ENCODE results near the gene PSEN1. TPM values are rescaled to one million over a fixed set of nuclear protein-coding genes. Genes with fewer than 3 reads are reported as not detected.

Gene PSEN1
- total and polyA plus RNA-seq, 2 of the 8 experiments (the other 6 are each of a cell fraction or from before 2014, with no cell fraction given), result 10.1 to 38.7 TPM

DNA sequence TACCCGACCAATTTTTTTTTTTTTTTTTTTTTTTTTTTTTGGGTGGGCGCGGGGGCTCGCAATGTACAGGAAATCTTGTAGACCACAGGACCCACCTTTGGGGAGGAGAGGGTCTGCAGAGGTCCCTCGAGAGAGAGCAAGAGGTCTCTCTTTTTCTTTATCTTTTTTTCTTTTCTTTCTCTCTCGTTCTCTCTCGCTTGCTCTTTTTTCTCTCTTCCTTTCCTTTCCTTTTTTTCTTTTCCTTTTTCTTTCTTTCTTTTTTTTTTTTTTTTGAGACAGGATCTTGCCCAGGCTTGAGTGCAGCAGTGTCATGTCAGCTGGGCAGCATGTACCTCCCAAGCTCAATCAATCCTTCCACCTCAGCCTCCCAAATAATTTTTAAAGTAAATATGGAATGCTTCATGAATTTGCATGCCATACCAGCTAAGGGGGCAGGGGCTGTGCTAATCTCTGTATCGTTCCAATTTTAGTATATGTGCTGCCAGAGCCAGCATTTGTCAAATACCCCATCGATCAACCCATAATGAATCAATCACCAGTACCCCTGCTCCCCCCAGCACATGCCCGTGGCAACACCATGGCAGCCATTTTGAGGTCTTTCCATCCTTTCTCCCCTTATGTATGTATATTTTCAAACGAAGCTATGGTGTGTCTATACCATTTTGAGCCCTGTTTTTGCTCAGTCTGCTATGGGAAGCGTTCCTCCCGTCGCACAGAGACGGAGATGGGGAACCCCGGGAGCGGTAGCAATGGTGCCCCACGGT, 110.3 kb downstream of the PSEN1 start:
- no peak overlapping the region for H4K5ac ChIP-seq (ENCODE audit: insufficient read length, low read depth, low read length)
- no peak for DNase-seq (ENCODE audit: low read depth in 1 of 2, low spot score in 2 of 2)
- H3K14ac ChIP-seq (ENCODE audit: insufficient read length), result no peak overlapping the region
- peaks cover 0 to 3% (median 1%) of the 10 kb centered on the region in 4 experiments; a peak in 2 of 8 replicates for H3K36me3 ChIP-seq (ENCODE audit: control insufficient read depth in 2 of 4, insufficient read depth in 4 of 4, low read length in 3 of 4)
- H3K4me2 ChIP-seq (ENCODE audit: insufficient read depth in 1 of 2, low read depth in 2 of 2, low read length in 2 of 2), result peak overlapping the region; percentile 61 to 76; a peak in 1 of 4 replicates
- H2BK120ac ChIP-seq (replicated peaks; ENCODE audit: low read depth, low read length), result no peak overlapping the region
- no peak for FAIRE-seq
- no peak overlapping the region for H4K91ac ChIP-seq (replicated peaks; ENCODE audit: insufficient read length, low read length)
- peaks cover 0 to 7% (median 3%) of the 10 kb centered on the region in 4 experiments; a peak in 4 of 7 replicates for H3K4me1 ChIP-seq (replicated peaks in 1 of 4; ENCODE audit: control insufficient read depth in 3 of 4, insufficient read depth in 4 of 4, low read length in 3 of 4)
- no peak overlapping the region for H2BK20ac ChIP-seq (ENCODE audit: low read length)
- H3K23ac ChIP-seq (ENCODE audit: insufficient read length), result no peak overlapping the region
- CTCF ChIA-PET (ENCODE audit: partially characterized antibody), result interaction anchor here (0.6 to 1.0 kb wide), 2 partner anchors 24 to 170 kb away, joined by 3 read pairs; no protein-coding TSS in a partner anchor
- H3K23me2 ChIP-seq (ENCODE audit: low read depth, low read length), result no peaks in the 10 kb centered on the region; the same call in 1 of the 2 replicates
- H4K20me1 ChIP-seq (replicated peaks in 1 of 2; ENCODE audit: control insufficient read depth in 1 of 2, insufficient read depth in 2 of 2, low read length in 2 of 2), result no peaks in the 10 kb centered on the region
- no peak overlapping the region for H2BK15ac ChIP-seq (ENCODE audit: low read length)
- H4K8ac ChIP-seq (ENCODE audit: extremely low read depth, insufficient read depth, low read length), result no peak overlapping the region
- H3K27ac ChIP-seq (ENCODE audit: low read depth, low read length), result no peak overlapping the region
- no peak overlapping the region for H2AK5ac ChIP-seq (ENCODE audit: low read depth, low read length)
- no peaks in the 10 kb centered on the region for H3K27me3 ChIP-seq (replicated peaks in 1 of 4; ENCODE audit: control insufficient read depth in 3 of 4, extremely low read depth in 1 of 4, insufficient read depth in 3 of 4, low read length in 3 of 4)
- H3K56ac ChIP-seq (replicated peaks; ENCODE audit: insufficient read length, low read depth, low read length), result no peak overlapping the region
- POLR2A ChIA-PET (ENCODE audit: partially characterized antibody), result interaction anchor here (0.7 to 1.4 kb wide), 6 partner anchors 9 to 86 kb away, joined by 3 to 4 read pairs (median 3); no protein-coding TSS in a partner anchor
- H3K18ac ChIP-seq (ENCODE audit: extremely low read depth, low read length), result no peak overlapping the region; the same call in 1 of the 2 replicates
- no peak overlapping the region for H3K4ac ChIP-seq (replicated peaks; ENCODE audit: insufficient read length, low read depth, low read length)
- H3K9ac ChIP-seq (replicated peaks in 1 of 4; ENCODE audit: extremely low read depth in 1 of 4, low read depth in 3 of 4, low read length in 3 of 4), result no peak overlapping the region
- peaks cover 2% of the 10 kb centered on the region; the same call in 1 of the 2 replicates for H3K79me1 ChIP-seq (ENCODE audit: low read depth, low read length)
- 0 out of 2 replicates have a peak overlapping the region, but pooled peaks have one; percentile 17 for H2BK12ac ChIP-seq (ENCODE audit: low read depth, low read length)
- H3K4me3 ChIP-seq (ENCODE audit: extremely low read depth in 1 of 4, insufficient read depth in 2 of 4, low read depth in 3 of 4, low read length in 4 of 4), result peak overlapping the region in 2 of 4 experiments; percentile 54 to 58; a peak in 3 of 8 replicates
- 80 to 82% methylated on average over 1 to 18 of the region's 18 CpGs for WGBS, 2 experiments (ENCODE audit: extremely low coverage in 1 of 2, insufficient coverage in 1 of 2, insufficient read length in 1 of 2, insufficient replicate concordance in 2 of 2, low coverage in 1 of 2, low lambda C conversion rate in 2 of 2, missing lambda C conversion rate in 1 of 2)
- H3K79me2 ChIP-seq (ENCODE audit: control insufficient read depth in 1 of 2, insufficient read depth in 2 of 2, low read length in 2 of 2), result peaks cover 0 to 7% of the 10 kb centered on the region in 2 experiments; a peak in 2 of 4 replicates
- H2BK5ac ChIP-seq (ENCODE audit: low read depth, low read length), result no peak overlapping the region
- no peak overlapping the region for H2AFZ ChIP-seq (ENCODE audit: low read length)
- no peaks in the 10 kb centered on the region for H3K9me3 ChIP-seq (ENCODE audit: insufficient read depth in 2 of 2, low read depth in 1 of 2, low read length in 1 of 2)
- TF ChIP-seq CTBP2 (IDR thresholded peaks at IDR 0.05; ENCODE audit: borderline replicate concordance, insufficient read depth, insufficient read length, low read length) (no peak), YY1 (IDR thresholded peaks at IDR 0.05; ENCODE audit: low read depth, low read length) (no peak), CHD1 (IDR thresholded peaks at IDR 0.05; ENCODE audit: low read depth, low read length) (no peak), CBX8 (IDR thresholded peaks at IDR 0.05; ENCODE audit: borderline replicate concordance, low read depth, low read length) (no peak), HDAC2 (IDR thresholded peaks at IDR 0.05; ENCODE audit: borderline replicate concordance in 1 of 2, low read depth in 2 of 2, low read length in 2 of 2) (no peak), CREB1 (IDR thresholded peaks at IDR 0.05) (no peak), TAF1 (IDR thresholded peaks at IDR 0.05; ENCODE audit: low read depth, low read length) (no peak), POLR2A (IDR thresholded peaks at IDR 0.05; ENCODE audit: control extremely low read depth in 1 of 2, low read depth in 2 of 2, low read length in 2 of 2) (no peak), FOSL1 (IDR thresholded peaks at IDR 0.05; ENCODE audit: insufficient read depth, low read depth, low read length) (no peak), SP2 (IDR thresholded peaks at IDR 0.05; ENCODE audit: low read length) (no peak), KDM5A (IDR thresholded peaks at IDR 0.05; ENCODE audit: low read length) (no peak), SUZ12 (IDR thresholded peaks at IDR 0.05; ENCODE audit: low read length) (no peak), TBP (IDR thresholded peaks at IDR 0.05; ENCODE audit: low read depth, low read length) (no peak)

Data from H1 (cell line).